Hematopoietic multipotent progenitor cell treated with erythropoietin and hydrocortisone succinate and interleukin-3 and kit ligand, for 15 days (in vitro differentiated cells): ENCODE measurements around the gene VAT1L.

Source experiments
- DNase-seq: peaks from one replicate; pipeline ENCODE4 v3.0.0-alpha.2; 2015; ENCODE audit warnings: low spot score

Gene VAT1L

GRCh38 chr16:77788181-77789084 lies at the start of gene VAT1L:
TSS of gene VAT1L (plus strand) at chr16:77788564. CDS start at chr16:77788683, 119 bp downstream.
- DNase-seq, result no peak

GRCh38 chr16:77738706-77739558 lies 49.4 kb upstream of the VAT1L start:
- DNase-seq, result no peak

DNA sequence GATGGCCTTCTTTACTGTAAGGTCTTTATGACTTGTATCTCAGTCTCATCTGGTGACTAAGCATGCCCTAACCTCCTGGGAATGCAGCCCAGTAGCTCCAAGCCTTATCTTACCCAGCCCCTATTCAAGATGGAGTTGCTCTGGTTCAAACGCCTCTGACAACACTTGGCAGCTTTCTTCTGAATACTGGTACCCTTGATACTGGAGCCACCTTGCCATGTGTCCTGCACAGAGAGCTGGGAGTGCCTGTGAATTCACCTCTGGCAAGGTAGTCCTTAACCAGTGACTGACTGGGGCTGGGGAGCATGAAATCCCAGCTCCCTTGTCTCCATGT lies 48.8 kb upstream of the VAT1L start:
- DNase-seq, result no peak

DNA sequence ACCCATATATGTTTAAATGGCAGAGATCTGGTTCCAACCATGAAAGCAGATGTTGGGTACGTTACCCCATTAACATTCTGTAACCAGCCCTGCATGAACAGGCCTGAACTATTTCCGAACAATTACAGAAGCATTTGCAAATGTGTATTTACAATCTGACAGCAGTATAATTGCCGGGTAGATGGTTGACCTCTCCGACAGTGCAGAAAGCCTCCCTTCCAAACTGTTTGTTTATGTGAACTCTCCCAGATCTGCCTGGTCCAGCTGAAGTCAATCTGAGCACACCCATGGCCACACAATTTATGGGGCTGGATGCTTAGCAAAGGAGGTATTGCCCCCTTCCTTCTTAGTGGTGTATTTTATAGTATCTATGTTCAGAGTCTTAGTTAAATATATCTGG lies 44.2 kb upstream of the VAT1L start:
- DNase-seq, result no peak

GRCh38 chr16:77745972-77746371 lies 42.4 kb upstream of the VAT1L start:
- no peak for DNase-seq

- no peak for DNase-seq
Observed at GRCh38 chr16:77748421-77749005, 39.9 kb upstream of the VAT1L start.

DNA sequence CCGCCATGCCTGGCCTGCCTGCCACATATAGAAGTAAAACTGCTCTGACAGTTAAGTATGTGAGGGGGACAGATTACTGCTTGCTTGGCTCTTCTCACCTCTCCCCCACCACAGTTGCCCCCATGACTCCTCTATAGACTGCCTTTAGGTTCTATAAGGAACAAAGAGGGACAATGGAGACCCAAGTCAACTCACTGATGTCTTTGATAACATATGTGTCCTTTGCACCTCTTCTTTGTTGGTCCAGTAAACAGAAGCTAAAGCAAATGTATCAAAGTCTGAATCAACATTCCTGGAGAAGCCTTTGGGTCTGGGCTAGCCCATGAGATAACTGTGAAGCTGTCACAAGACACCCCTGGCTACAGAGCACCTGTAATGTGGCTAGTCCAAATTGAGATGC lies 38.9 kb upstream of the VAT1L start:
- DNase-seq, result no peak

- DNase-seq, result no peak
Observed at GRCh38 chr16:77758046-77758445, 30.3 kb upstream of the VAT1L start.

DNA sequence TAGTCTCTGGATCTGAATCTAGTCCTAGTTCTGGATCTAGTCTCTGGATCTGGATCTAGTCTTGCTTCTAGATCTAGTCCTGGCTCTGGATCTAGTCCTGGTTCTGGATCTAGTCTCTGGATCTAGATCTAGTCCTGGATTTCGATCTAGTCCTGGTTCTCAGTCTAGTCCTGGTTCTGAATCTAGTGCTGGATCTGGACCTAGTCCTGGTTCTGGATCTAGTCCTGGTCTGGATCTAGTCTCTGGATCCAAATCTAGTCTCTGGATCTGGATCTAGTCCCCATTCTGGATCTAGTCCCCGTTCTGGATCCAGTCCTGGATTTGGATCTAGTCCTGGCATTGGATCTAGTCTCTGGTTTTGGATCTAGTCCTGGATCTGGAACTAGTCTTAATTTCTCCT lies 29.9 kb upstream of the VAT1L start:
- no peak for DNase-seq

DNA sequence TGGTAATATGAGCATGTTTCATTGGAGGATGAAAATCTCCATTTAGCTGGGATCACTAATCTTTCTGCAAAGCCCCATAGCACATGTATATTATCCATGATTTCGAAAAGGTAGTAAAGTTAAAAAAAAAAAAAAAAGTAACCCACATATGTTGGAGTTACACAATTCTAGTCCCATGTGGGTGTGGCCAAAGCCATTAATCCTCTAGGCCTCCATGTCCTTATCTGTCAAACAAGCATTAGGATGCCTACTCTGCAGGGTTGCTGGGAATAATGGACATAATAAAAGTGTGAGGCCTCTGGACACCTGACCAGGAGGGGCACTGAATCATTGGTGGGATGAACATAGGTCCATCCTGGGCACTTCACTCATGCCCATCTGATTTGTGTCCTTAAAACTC lies 29.2 kb upstream of the VAT1L start:
- DNase-seq, result no peak

- DNase-seq, result no peak
Observed at GRCh38 chr16:77759821-77760220, 28.5 kb upstream of the VAT1L start.

- no peak for DNase-seq
Observed at GRCh38 chr16:77760800-77761199, 27.6 kb upstream of the VAT1L start.

- no peak for DNase-seq
Observed at GRCh38 chr16:77761204-77761603, 27.2 kb upstream of the VAT1L start.

DNA sequence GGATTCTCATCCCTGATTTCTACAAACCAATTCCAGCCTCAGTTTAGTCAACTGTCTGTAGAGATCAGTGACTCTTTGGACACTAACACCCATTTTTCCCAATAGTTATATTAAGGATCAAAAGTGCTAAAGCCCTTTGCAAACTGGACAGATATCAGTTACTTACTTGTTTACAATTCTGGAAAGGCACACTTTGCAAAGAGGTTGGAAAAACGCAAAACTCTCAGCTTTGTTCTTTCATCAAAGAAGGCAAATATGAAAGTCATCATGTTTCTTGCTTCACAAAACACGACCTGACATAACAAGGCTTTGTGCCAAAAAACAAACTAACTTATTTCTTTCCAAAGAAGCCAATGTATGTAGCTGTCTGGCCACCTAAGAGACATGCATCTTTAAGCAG lies 26.1 kb upstream of the VAT1L start:
- no peak for DNase-seq

DNA sequence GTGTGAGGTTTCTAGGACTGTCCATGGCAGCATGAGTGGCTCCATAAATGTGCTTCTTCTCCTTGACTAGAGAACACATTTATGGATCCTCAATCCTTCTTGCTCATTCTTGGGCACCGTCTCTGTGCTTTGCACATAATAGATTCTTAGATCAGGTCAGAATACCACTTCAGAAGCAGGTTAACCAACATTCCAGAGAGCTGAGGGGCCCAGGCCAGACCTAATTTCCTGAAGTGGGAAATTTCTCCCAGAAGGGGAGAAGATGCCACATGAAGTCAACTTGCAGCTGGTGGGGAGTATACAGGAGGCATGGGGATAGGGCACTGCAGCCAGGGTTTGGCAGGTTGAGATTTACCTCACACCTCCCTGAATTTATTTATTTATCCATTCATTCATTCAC lies 24.4 kb upstream of the VAT1L start:
- DNase-seq, result no peak

DNA sequence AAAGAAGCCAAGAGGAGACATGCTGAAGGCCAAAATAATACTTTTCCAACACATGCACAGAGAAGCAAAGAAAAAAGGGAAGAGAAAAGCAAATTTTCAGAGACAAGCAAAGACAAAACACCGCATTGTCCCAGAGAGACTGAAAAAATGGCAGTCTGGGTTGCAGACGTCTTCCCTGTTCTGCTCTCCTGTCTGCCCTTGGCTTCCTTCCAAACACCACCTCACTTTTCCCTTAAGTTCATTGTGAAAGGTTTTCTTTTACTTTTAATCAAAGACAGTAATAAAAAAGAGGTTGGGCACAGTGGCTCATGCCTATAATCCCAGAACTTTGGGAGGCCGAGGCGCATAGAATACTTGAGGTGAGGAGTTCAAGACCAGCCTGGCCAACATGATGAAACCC lies 21.2 kb upstream of the VAT1L start:
- DNase-seq, result no peak

- DNase-seq, result no peak
Observed at GRCh38 chr16:77767826-77768225, 20.5 kb upstream of the VAT1L start.

- DNase-seq, result no peak
Observed at GRCh38 chr16:77775911-77776909, 12.2 kb upstream of the VAT1L start.

DNA sequence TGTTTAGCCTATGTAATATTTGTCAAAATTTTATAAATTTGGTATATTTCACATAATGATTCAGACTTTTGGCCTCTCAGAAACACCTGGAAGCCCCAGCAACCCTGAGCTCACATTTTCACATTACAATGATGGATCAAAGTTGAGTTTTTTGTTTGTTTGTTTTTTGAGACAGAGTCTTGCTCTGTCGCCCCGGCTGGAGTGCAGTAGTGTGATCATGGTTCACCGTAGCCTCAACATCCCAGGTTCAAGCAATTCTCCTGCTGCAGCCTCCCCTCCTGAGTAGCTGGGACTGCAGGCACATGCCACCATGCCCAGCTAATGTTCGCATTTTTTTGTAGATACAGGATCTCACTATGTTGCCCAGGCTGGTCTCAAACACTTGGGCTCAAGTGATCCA lies 10.6 kb upstream of the VAT1L start:
- DNase-seq, result no peak

GRCh38 chr16:77780378-77780837 lies 8.0 kb upstream of the VAT1L start:
- DNase-seq, result no peak

DNA sequence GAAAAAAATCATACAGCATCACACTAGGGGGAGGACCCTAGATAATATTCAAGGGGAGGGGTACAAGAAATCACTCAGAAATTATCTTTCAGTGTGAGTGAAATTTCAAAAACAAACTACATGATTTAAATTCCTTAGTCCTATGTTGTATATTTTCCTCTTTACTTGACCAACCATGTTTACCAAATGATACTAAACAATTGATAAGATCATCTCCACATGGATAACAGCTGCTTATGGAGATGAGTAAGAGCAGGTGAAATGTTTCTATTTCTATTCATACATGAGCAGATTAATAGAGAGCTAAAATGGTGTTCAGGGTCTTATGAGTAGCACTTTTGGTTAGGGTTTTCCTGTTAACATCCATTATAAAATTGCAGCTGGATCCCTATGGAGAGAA lies 7.3 kb upstream of the VAT1L start:
- no peak for DNase-seq

DNA sequence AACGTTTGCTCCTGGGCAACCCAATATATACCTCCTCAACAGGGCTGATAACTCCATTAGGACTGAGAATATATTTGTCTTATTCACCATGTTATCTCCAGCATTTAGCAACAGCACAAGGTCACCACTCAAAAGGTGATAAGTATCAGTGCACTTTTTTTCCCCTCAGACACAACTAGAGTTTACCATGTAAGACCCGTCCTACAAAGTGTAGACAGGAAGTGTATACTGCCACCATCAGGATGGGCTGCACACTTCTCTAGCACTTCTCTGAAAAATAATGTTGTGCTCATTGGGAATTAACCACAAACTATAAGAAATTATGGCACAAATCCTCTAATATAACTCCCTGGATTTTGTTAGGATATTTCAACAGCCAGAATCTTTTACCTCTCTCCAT lies 5.7 kb upstream of the VAT1L start:
- DNase-seq, result no peak
